H9 (cell line): ENCODE results near the gene A4GNT. TPM values are rescaled to one million over a fixed set of nuclear protein-coding genes. Genes with fewer than 3 reads are reported as not detected.

Source experiments
- DNase-seq: peaks from one replicate; pipeline ENCODE4 v3.0.0-alpha.2; 2017
- H2AFZ ChIP-seq: one replicate; pipeline ENCODE4 v1.6.1; 2013; ENCODE audit warnings: mild to moderate bottlenecking, low read length, control low read depth, moderate library complexity
- H2AK5ac ChIP-seq: 2 replicates; pipeline ENCODE4 v1.6.1; 2013; ENCODE audit warnings: low read length, control low read depth, mixed read lengths; ENCODE audit not compliant: insufficient read length
- H2BK120ac ChIP-seq: one replicate; pipeline ENCODE4 v1.6.1; 2013; ENCODE audit warnings: low read depth, mild to moderate bottlenecking, low read length, control low read depth, inconsistent platforms; ENCODE audit not compliant: poor library complexity, severe bottlenecking
- H2BK12ac ChIP-seq: 2 replicates; pipeline ENCODE4 v1.6.1; 2013; ENCODE audit warnings: low read length, control low read depth, mixed read lengths, low read depth; ENCODE audit not compliant: insufficient read length
- H2BK15ac ChIP-seq: 2 replicates; pipeline ENCODE4 v1.6.1; 2013; ENCODE audit warnings: low read depth, low read length, control low read depth
- H2BK20ac ChIP-seq: one replicate; pipeline ENCODE4 v1.6.1; 2013; ENCODE audit warnings: low read depth, mild to moderate bottlenecking, low read length, control low read depth, inconsistent platforms; ENCODE audit not compliant: poor library complexity, severe bottlenecking
- H2BK5ac ChIP-seq: 2 replicates; pipeline ENCODE4 v1.6.1; 2013; ENCODE audit warnings: low read length, control low read depth, mixed read lengths; ENCODE audit not compliant: insufficient read length
- H3K14ac ChIP-seq: 2 replicates; pipeline ENCODE4 v1.6.1; 2013; ENCODE audit warnings: low read length, control low read depth; ENCODE audit not compliant: insufficient read depth
- H3K18ac ChIP-seq: 2 replicates; pipeline ENCODE4 v1.6.1; 2013; ENCODE audit warnings: low read depth, mild to moderate bottlenecking, mixed read lengths, low read length, control low read depth; ENCODE audit not compliant: insufficient read length
- H3K23ac ChIP-seq: 2 replicates; pipeline ENCODE4 v1.6.1; 2013; ENCODE audit warnings: low read length, control low read depth, mixed read lengths, low read depth; ENCODE audit not compliant: insufficient read length
- H3K23me2 ChIP-seq: 2 replicates; pipeline ENCODE4 v1.6.1; 2013; ENCODE audit warnings: low read depth, mild to moderate bottlenecking, mixed read lengths, low read length, control low read depth; ENCODE audit not compliant: insufficient read length, poor library complexity, severe bottlenecking
- H3K27ac ChIP-seq: 2 replicates; pipeline ENCODE4 v1.5.1; 2013; ENCODE audit warnings: low read length, control low read depth, mixed read lengths, low read depth; ENCODE audit not compliant: insufficient read length
- H3K27me3 ChIP-seq: 2 replicates; pipeline ENCODE4 v1.6.1; 2013; ENCODE audit warnings: low read length, control low read depth, inconsistent platforms; ENCODE audit not compliant: insufficient read depth
- H3K4ac ChIP-seq: 2 replicates; pipeline ENCODE4 v1.6.1; 2013; ENCODE audit warnings: low read depth, mild to moderate bottlenecking, control low read depth, inconsistent platforms, low read length, moderate library complexity
- H3K4me1 ChIP-seq: 2 replicates; pipeline ENCODE4 v1.6.1; 2013; ENCODE audit warnings: low read length, control low read depth, inconsistent platforms; ENCODE audit not compliant: insufficient read depth
- H3K4me2 ChIP-seq: 2 replicates; pipeline ENCODE4 v1.6.1; 2013; ENCODE audit warnings: low read length, control low read depth, mixed read lengths; ENCODE audit not compliant: insufficient read length, insufficient read depth
- H3K56ac ChIP-seq: 2 replicates; pipeline ENCODE4 v1.6.1; 2013; ENCODE audit warnings: low read depth, mild to moderate bottlenecking, mixed read lengths, low read length, control low read depth; ENCODE audit not compliant: insufficient read length
- H3K79me1 ChIP-seq: 2 replicates; pipeline ENCODE4 v1.6.1; 2013; ENCODE audit warnings: low read depth, mild to moderate bottlenecking, moderate library complexity, low read length, control low read depth, inconsistent platforms; ENCODE audit not compliant: insufficient read depth, poor library complexity, severe bottlenecking
- H3K79me2 ChIP-seq: 2 replicates; pipeline ENCODE4 v1.6.1; 2013; ENCODE audit warnings: low read length, control low read depth, inconsistent platforms; ENCODE audit not compliant: insufficient read depth
- H3K9ac ChIP-seq: 2 replicates; pipeline ENCODE4 v1.6.1; 2013; ENCODE audit warnings: low read length, control low read depth, mixed read lengths; ENCODE audit not compliant: insufficient read length; ENCODE audit errors: extremely low read depth
- H3K9me3 ChIP-seq: one replicate; pipeline ENCODE4 v1.6.1; 2013; ENCODE audit warnings: low read depth, low read length, inconsistent platforms; ENCODE audit not compliant: control insufficient read depth
- H3T11ph ChIP-seq: one replicate; pipeline ENCODE4 v1.6.1; 2013; ENCODE audit warnings: mild to moderate bottlenecking, low read length, control low read depth, inconsistent platforms
- H4K20me1 ChIP-seq: one replicate; pipeline ENCODE4 v1.6.1; 2013; ENCODE audit not compliant: control insufficient read depth, insufficient read length, insufficient read depth
- H4K5ac ChIP-seq: 2 replicates; pipeline ENCODE4 v1.6.1; 2013; ENCODE audit warnings: low read depth, mild to moderate bottlenecking, mixed read lengths, low read length, control low read depth; ENCODE audit not compliant: insufficient read length
- H4K8ac ChIP-seq: replicated peaks from 2 replicates; pipeline ENCODE4 v1.6.1; 2013; ENCODE audit warnings: low read length, control low read depth, mixed read lengths, low read depth; ENCODE audit not compliant: insufficient read length
- H4K91ac ChIP-seq: 2 replicates; pipeline ENCODE4 v1.6.1; 2013; ENCODE audit warnings: low read depth, mild to moderate bottlenecking, moderate library complexity, mixed read lengths, low read length, control low read depth; ENCODE audit not compliant: insufficient read length
- H3K27ac Mint-ChIP-seq, 3 experiments: 2 replicates in 2 of 3; 3 replicates in 1 of 3; pipeline ENCODE4 v1.8.0; 2020 to 2021; ENCODE audit warnings: mixed read lengths in 3 of 3, mild to moderate bottlenecking in 1 of 3, moderate library complexity in 1 of 3
- H3K27me3 Mint-ChIP-seq: 2 replicates; pipeline ENCODE4 v1.8.0; 2021; ENCODE audit warnings: low read depth, mild to moderate bottlenecking, moderate library complexity, mixed read lengths
- H3K36me3 Mint-ChIP-seq, 3 experiments: 2 replicates in 2 of 3; 3 replicates in 1 of 3; pipeline ENCODE4 v1.8.0; 2020 to 2021; ENCODE audit warnings: low read depth in 3 of 3, mixed read lengths in 3 of 3; ENCODE audit not compliant: insufficient read depth in 1 of 3
- H3K4me1 Mint-ChIP-seq, 2 experiments: 2 replicates each; pipeline ENCODE4 v1.8.0; 2020; ENCODE audit warnings: mixed read lengths in 2 of 2
- H3K4me3 Mint-ChIP-seq, 2 experiments: 2 replicates in 1 of 2; 3 replicates in 1 of 2; pipeline ENCODE4 v1.8.0; 2020 to 2021; ENCODE audit warnings: mild to moderate bottlenecking in 2 of 2, mixed read lengths in 2 of 2, moderate library complexity in 1 of 2
- H3K9me3 Mint-ChIP-seq, 2 experiments: 2 replicates in 1 of 2; 3 replicates in 1 of 2; pipeline ENCODE4 v1.8.0; 2020; ENCODE audit warnings: mild to moderate bottlenecking in 2 of 2, mixed read lengths in 2 of 2, moderate library complexity in 1 of 2
- CTCF ChIP-seq: fragments of 200-600 bp; sonication (generic); conservative IDR thresholded peaks from 3 replicates; pipeline ENCODE4 v1.8.0; 2021; ENCODE audit warnings: antibody characterized with exemption, mild to moderate bottlenecking
- WGBS: extraction: QIAGEN DNeasy Blood & Tissue Kit; methylation state at CpG from one replicate; pipeline ENCODE4 v1.1.7; 2013; ENCODE audit warnings: missing lambda C conversion rate, low lambda C conversion rate, mixed read lengths; ENCODE audit not compliant: insufficient read length; ENCODE audit errors: extremely low coverage; 5-methylcytosine and 5-hydroxymethylcytosine counted together
- total RNA-seq: library from RNA; stranded (reverse); gene quantifications from 2 replicates; pipeline ENCODE4 v1.2.1, GENCODE V29; 2021

A4GNT gene
- total RNA-seq, 1 experiment from 2014 or later = not detected

- no peak overlapping the region for H3K4me2 ChIP-seq
- no peak overlapping the region for H3K14ac ChIP-seq
- H3K9me3 ChIP-seq = no peaks in the 10 kb centered on the region
- H3K56ac ChIP-seq = no peak overlapping the region
- no peaks in the 10 kb centered on the region for H3K79me2 ChIP-seq
- no peak overlapping the region for H3K4ac ChIP-seq
- H3K23me2 ChIP-seq = no peaks in the 10 kb centered on the region
- H3K79me1 ChIP-seq = no peaks in the 10 kb centered on the region
- H2BK15ac ChIP-seq = no peak overlapping the region
- H4K91ac ChIP-seq = no peak overlapping the region
- H2AK5ac ChIP-seq = no peak overlapping the region
- no peak overlapping the region for H3K9ac ChIP-seq
- Mint-ChIP-seq H3K27ac (no peak overlapping the region; a peak in 1 of 7 replicates), H3K4me1 (peaks cover 0 to 8% of the 10 kb centered on the region in 2 experiments; a peak in 1 of 4 replicates), H3K27me3 (no peaks in the 10 kb centered on the region), H3K4me3 (no peak overlapping the region), H3K9me3 (no peaks in the 10 kb centered on the region), H3K36me3 (peaks cover 17 to 51% (median 41%) of the 10 kb centered on the region in 3 experiments)
- no peak overlapping the region for H2BK20ac ChIP-seq
- WGBS = no CpG with 5 or more reads among the region's 5 CpGs
- H3K27ac ChIP-seq = no peak overlapping the region
- no peak overlapping the region for H2AFZ ChIP-seq
- no peak overlapping the region for H3T11ph ChIP-seq
- no peak overlapping the region for H2BK12ac ChIP-seq
- no peak overlapping the region for H3K18ac ChIP-seq
- no peak overlapping the region for H3K23ac ChIP-seq
- H2BK120ac ChIP-seq = no peak overlapping the region
- H4K5ac ChIP-seq = no peak overlapping the region
- H4K20me1 ChIP-seq = no peaks in the 10 kb centered on the region
- H3K27me3 ChIP-seq = no peaks in the 10 kb centered on the region
- H4K8ac ChIP-seq = no peak overlapping the region
- DNase-seq = no peak
- no peaks in the 10 kb centered on the region for H3K4me1 ChIP-seq
- H2BK5ac ChIP-seq = no peak overlapping the region
- TF ChIP-seq CTCF = no peak
These were observed 50.7 kb downstream of the A4GNT start for GRCh38 chr3:138081371-138082084.
